ENCODE results near the gene TEAD2. TPM values are rescaled to one million over a fixed set of nuclear protein-coding genes. Genes with fewer than 3 reads are reported as not detected.

The TEAD2 gene
- polyA plus RNA-seq, 1 donor = 54.4 TPM

Other genes starting within 250 kb of the TEAD2 start
- 16.1 TPM for gene LIN7B, start 248.0 kb downstream of the TEAD2 start, polyA plus RNA-seq (ENCODE audit: insufficient read length)
- 0.33 TPM for gene C19orf73, start 243.3 kb downstream of the TEAD2 start, polyA plus RNA-seq (ENCODE audit: insufficient read length)
- 7.8 TPM for gene PPFIA3, start 242.9 kb downstream of the TEAD2 start, polyA plus RNA-seq (ENCODE audit: insufficient read length)
- gene HRC, start 207.0 kb downstream of the TEAD2 start, polyA plus RNA-seq (ENCODE audit: insufficient read length) = 178 TPM
- gene TRPM4, start 204.6 kb downstream of the TEAD2 start, polyA plus RNA-seq (ENCODE audit: insufficient read length) = 32.7 TPM
- gene SLC6A16, start 37.2 kb downstream of the TEAD2 start, polyA plus RNA-seq (ENCODE audit: insufficient read length) = 1.0 TPM
- gene CD37, start 27.0 kb downstream of the TEAD2 start, polyA plus RNA-seq (ENCODE audit: insufficient read length) = 19.9 TPM
- gene DKKL1, start 1.5 kb upstream of the TEAD2 start, polyA plus RNA-seq (ENCODE audit: insufficient read length) = 2.4 TPM
- gene KASH5, start 25.8 kb upstream of the TEAD2 start, polyA plus RNA-seq (ENCODE audit: insufficient read length) = not detected
- gene PTH2, start 61.0 kb upstream of the TEAD2 start, polyA plus RNA-seq (ENCODE audit: insufficient read length) = not detected
- gene GFY, start 63.0 kb upstream of the TEAD2 start, polyA plus RNA-seq (ENCODE audit: insufficient read length) = 0.09 TPM
- 1.2 TPM for gene SLC17A7, start 79.1 kb upstream of the TEAD2 start, polyA plus RNA-seq (ENCODE audit: insufficient read length)
- gene PIH1D1, start 89.4 kb upstream of the TEAD2 start, polyA plus RNA-seq (ENCODE audit: insufficient read length) = 43.1 TPM
- 10.1 TPM for gene ALDH16A1, start 90.8 kb upstream of the TEAD2 start, polyA plus RNA-seq (ENCODE audit: insufficient read length)
- 3.2 TPM for gene FLT3LG, start 111.8 kb upstream of the TEAD2 start, polyA plus RNA-seq (ENCODE audit: insufficient read length)
- 5,065 TPM for gene RPL13A, start 125.2 kb upstream of the TEAD2 start, polyA plus RNA-seq (ENCODE audit: insufficient read length)
- 3,524 TPM for gene RPS11, start 134.0 kb upstream of the TEAD2 start, polyA plus RNA-seq (ENCODE audit: insufficient read length)
- gene FCGRT, start 150.2 kb upstream of the TEAD2 start, polyA plus RNA-seq (ENCODE audit: insufficient read length) = 162 TPM
- 59.8 TPM for gene RCN3, start 165.6 kb upstream of the TEAD2 start, polyA plus RNA-seq (ENCODE audit: insufficient read length)
- 56.5 TPM for gene NOSIP, start 218.1 kb upstream of the TEAD2 start, polyA plus RNA-seq (ENCODE audit: insufficient read length)
- gene PRRG2, start 218.9 kb upstream of the TEAD2 start, polyA plus RNA-seq (ENCODE audit: insufficient read length) = 0.42 TPM
- 17.4 TPM for gene PRR12, start 228.8 kb upstream of the TEAD2 start, polyA plus RNA-seq (ENCODE audit: insufficient read length)